DOHH2 (cell line): Measurements from ENCODE around the gene PCF11.

ENCODE experiments used
- EZH2phosphoT487 ChIP-seq: fragments of 200-600 bp; sonication (generic); IDR thresholded peaks from 2 replicates; pipeline ENCODE4 v1.6.1; 2017; ENCODE audit warnings: borderline replicate concordance, mild to moderate bottlenecking, antibody characterized with exemption, low read length, moderate library complexity, mixed read lengths
- TF ChIP-seq, protein P1 (sequence below): fragments of 200-600 bp; sonication (generic); IDR thresholded peaks from one replicate; pipeline ENCODE4 v1.5.1; 2014; ENCODE audit warnings: antibody characterized with exemption, mild to moderate bottlenecking, low read depth, low read length; ENCODE audit not compliant: poor library complexity, severe bottlenecking

DNA sequence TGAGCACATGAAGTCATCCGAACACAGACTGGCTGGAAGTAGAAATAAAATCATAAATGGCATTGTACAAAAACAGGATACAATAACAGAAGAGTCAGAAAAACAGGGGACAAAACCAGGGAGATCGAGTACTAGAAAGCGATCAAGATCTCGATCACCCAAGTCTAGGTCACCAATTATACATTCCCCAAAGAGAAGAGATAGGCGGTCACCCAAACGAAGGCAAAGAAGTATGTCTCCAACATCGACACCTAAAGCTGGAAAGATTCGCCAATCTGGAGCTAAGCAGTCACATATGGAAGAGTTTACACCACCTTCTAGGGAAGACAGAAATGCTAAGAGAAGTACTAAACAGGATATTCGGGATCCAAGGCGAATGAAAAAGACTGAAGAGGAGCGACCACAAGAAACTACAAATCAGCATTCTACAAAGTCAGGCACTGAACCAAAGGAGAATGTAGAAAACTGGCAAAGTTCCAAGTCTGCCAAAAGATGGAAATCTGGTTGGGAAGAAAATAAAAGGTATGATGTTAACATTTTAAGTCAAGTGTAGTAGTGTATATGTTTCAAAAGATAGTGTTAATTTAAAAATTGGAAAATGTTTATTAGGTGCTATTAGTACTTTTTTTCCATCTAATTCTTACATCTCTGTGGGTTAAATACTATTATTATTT is 9.4 kb downstream of the PCF11 start:
- TF ChIP-seq, protein P1, sequence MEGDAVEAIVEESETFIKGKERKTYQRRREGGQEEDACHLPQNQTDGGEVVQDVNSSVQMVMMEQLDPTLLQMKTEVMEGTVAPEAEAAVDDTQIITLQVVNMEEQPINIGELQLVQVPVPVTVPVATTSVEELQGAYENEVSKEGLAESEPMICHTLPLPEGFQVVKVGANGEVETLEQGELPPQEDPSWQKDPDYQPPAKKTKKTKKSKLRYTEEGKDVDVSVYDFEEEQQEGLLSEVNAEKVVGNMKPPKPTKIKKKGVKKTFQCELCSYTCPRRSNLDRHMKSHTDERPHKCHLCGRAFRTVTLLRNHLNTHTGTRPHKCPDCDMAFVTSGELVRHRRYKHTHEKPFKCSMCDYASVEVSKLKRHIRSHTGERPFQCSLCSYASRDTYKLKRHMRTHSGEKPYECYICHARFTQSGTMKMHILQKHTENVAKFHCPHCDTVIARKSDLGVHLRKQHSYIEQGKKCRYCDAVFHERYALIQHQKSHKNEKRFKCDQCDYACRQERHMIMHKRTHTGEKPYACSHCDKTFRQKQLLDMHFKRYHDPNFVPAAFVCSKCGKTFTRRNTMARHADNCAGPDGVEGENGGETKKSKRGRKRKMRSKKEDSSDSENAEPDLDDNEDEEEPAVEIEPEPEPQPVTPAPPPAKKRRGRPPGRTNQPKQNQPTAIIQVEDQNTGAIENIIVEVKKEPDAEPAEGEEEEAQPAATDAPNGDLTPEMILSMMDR = no peak
- TF ChIP-seq EZH2phosphoT487 = no peak
